ENCODE measurements around the gene ARID2.

The ARID2 gene

DNA sequence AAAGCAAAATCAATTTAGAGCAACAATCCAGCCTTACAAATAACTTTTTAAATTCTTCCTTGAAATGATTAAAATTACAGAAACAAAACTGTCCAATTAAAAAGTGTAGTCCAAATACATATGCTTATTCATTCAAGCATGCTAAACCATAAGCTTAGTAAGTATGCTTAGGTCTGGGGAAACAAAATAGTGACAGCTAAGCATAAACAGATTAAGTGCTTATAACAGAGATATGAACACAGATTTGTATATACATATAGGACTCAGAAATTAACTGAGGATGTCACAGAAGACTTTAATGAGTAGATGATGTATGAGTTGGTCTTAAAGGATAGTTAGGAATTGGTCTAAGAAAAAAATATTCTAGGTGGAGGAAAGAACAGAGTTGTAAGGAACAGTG lies 219.0 kb downstream of the ARID2 start:
- TF ChIP-seq, protein P1, sequence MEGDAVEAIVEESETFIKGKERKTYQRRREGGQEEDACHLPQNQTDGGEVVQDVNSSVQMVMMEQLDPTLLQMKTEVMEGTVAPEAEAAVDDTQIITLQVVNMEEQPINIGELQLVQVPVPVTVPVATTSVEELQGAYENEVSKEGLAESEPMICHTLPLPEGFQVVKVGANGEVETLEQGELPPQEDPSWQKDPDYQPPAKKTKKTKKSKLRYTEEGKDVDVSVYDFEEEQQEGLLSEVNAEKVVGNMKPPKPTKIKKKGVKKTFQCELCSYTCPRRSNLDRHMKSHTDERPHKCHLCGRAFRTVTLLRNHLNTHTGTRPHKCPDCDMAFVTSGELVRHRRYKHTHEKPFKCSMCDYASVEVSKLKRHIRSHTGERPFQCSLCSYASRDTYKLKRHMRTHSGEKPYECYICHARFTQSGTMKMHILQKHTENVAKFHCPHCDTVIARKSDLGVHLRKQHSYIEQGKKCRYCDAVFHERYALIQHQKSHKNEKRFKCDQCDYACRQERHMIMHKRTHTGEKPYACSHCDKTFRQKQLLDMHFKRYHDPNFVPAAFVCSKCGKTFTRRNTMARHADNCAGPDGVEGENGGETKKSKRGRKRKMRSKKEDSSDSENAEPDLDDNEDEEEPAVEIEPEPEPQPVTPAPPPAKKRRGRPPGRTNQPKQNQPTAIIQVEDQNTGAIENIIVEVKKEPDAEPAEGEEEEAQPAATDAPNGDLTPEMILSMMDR (IDR thresholded peaks at IDR 0.05; ENCODE audit: low read length), result no peak
- no peak for TF ChIP-seq EZH2 (IDR thresholded peaks at IDR 0.05; ENCODE audit: borderline replicate concordance, low read length)
- Histone ChIP-seq H3K27ac (ENCODE audit: low read depth, low read length, poor library complexity, severe bottlenecking) (no peak overlapping the region), H3K27me3 (ENCODE audit: insufficient read depth, low read length) (no peaks in the 10 kb centered on the region), H3K4me1 (ENCODE audit: insufficient read depth, low read length, severe bottlenecking) (no peaks in the 10 kb centered on the region), H2AFZ (ENCODE audit: low read length) (no peak overlapping the region), H3K36me3 (ENCODE audit: insufficient read depth, low read length) (peaks cover 65% of the 10 kb centered on the region), H3K9me3 (ENCODE audit: low read length) (no peaks in the 10 kb centered on the region), H4K20me1 (ENCODE audit: insufficient read depth, low read length) (no peaks in the 10 kb centered on the region), H3K9ac (ENCODE audit: low read length) (no peak overlapping the region), H3K9me2 (ENCODE audit: low read depth, low read length) (no peaks in the 10 kb centered on the region), H3F3A (ENCODE audit: insufficient read depth, low read length) (no peaks in the 10 kb centered on the region), H3K79me2 (ENCODE audit: insufficient read depth, low read length) (no peaks in the 10 kb centered on the region), H3K4me2 (ENCODE audit: low read length) (no peak overlapping the region), H3K4me3 (ENCODE audit: low read depth, low read length, poor library complexity, severe bottlenecking) (no peak overlapping the region)

All from OCI-LY1 (cell line).